Raji (cell line): ENCODE measurements around the gene PLIN3.

ENCODE experiments used
- POLR2A ChIP-seq: IDR thresholded peaks from 2 replicates; pipeline ENCODE4 v1.6.1; 2011; ENCODE audit warnings: low read depth, low read length, control low read depth; ENCODE audit not compliant: insufficient read depth

PLIN3 gene

GRCh38 chr19:4817467-4818277 lies 49.8 kb downstream of the PLIN3 start:
- no peak for TF ChIP-seq POLR2A

GRCh38 chr19:4816950-4817278 lies 50.6 kb downstream of the PLIN3 start:
- no peak for TF ChIP-seq POLR2A

DNA sequence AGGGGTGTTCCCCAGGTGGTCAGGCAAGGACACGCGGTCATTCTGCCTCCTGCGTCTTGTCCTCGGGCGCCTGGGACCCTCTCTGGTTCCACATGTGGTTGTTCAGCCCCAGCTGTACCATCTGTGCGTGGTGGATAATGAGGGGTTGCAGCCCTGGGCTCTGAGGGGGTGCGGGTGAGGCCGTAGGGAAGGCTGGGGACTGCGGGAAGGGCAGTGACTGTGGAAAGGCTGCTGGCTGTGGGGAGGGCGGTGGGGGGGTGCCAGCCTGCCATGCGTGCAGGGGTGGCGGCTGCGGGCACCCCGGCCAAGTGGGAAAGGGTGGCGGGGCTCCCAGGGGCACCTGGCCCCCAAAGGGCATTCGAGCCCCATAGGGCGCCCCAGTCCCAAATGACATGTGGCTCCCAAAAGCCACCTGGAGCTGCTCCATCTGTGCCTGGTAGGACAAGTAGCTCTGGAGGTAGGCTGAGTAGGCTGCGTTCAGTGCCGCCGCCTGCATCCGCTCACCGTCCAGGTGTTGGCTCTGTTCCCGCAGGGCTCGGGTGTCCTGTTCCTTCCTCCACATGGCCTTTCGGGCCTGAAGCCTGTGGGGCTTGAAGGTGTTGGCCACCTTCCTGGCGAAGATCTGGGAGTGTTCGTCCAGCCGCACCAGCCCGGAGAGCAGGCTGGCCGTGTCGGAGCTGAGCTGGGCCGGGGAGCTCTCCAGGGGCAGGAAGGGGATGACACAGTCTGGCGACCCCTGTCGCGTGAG lies 51.1 kb downstream of the PLIN3 start:
- TF ChIP-seq POLR2A: no peak

DNA sequence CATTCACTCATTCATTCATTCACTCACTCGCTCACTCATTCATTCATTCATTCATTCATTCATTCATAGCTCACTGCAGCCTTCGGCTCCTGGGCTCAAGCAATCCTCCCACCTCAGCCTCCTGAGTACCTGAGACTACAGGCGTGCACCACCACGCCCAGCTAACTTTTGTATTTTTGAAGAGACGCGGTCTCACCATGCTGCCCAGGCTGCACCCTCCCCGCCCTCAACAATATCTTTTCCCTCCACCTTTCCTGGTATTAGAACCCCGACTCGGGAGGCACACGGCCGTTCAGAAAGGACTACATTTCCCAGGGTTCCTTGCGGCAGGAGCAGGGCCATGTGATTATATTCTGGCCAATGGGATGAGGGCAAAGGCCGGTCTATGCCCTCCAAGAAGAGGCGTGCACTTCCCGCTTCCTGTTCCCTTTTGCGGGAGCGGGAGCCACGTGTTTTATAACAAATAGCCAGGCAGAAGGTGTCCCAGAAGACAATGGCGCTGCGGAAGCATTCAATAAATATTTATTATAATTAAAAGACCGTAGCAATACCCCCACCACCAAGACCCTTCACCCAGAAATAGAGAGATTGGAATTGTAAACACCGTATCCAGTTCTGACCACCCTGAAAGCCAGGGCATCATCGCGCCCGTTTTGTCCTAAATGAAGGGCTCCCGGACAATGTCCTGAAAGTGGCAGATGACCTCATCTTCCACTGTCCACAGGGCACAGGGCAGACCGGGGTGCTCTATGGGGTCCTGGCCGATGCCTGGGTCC lies 51.9 kb downstream of the PLIN3 start:
- TF ChIP-seq POLR2A: 0 out of 2 replicates have a peak, but pooled peaks have one; percentile 9

DNA sequence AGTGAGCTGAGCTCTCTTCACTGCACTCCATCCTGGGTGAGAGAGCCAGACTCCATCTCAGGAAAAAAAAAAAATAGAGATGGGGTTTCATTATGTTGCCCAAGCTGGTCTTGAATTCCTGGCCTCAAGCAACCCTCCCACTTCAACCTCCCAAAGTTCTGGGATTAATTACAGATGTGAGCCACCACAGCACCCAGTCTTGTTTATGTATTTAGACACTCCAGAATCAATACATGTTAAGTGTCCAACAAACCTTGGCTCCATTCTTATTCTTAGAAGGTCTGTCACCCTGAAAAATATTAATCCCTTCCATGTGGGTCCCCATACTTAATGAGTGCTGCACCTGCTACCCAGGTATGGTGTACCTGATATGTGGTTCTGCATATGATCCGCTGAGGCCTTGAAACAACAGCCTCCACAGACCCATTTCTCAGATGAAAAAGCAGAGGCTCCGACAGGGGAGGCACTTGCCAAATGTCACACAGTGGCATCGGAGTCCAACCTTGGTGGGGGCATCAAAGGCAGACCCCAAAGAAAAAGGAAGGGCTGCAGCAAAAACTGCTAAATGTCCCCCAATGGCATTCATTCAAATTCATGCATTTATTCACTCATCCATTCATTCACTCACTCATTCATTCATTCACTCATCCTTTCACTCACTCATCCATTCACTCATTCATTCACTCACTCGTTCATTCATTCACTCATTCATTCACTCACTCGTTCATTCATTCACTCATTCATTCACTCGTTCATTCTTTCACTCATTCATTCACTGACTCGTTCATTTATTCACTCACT lies 52.6 kb downstream of the PLIN3 start:
- no peak for TF ChIP-seq POLR2A

DNA sequence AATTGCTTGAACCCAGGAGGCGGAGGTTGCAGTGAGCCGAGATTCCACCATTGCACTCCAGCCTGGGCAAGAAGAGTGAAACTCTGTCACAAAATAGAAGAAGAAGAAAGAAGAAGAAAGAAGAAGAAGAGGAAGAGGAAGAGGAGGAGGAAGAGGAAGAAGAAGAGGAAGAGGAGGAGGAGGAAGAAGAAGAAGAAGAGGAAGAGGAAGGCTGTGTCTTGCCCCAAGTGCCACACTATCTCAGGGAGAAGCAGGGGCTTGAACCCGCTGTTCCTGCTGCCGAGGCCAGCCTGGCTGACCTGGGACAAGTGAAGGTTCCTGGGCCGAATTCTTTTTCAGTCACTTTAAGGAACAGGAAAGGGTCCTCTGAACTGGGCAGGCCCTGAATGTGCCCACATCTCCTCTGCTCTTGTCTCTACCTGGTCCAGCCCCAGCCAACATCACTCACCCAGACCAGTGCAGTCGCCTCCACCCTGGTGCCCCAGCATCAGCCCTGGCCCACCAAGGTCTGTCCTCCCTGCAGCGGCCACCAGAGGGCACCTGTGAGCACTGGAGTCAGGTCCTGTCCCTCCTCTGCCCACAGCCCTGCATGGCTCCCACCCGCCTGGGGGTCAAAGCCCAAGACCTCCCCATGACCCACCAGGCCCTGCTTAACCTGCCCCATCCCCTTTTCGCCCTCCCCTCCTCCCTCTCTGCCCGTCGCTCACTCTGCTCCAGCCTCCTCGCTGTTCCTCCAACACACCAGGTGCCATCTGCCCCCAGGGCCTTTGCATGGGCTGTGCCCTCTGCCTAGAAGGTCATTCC lies 55.9 kb downstream of the PLIN3 start:
- TF ChIP-seq POLR2A: no peak

DNA sequence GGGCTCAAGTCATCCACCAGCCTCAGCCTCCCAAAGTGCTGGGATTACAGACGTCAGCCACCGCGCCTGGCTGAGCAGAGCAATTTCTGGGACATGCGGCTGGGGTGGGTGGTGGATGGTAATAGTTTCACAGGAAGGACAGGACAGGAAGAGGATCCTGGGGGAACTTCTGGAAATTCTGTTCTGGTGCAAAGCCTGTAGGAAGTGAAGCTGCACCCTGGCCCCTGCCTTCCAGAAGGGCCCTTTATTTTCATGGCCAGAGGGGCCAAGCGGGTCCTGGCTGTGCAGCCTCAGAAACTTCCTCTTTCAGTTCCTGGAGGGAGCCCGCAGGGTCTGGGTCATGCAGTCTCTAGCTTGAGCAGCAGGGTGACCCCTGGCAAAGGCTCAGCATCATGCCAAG lies 60.3 kb downstream of the PLIN3 start:
- TF ChIP-seq POLR2A: no peak

- no peak for TF ChIP-seq POLR2A
Observed at GRCh38 chr19:4806384-4806783, 61.1 kb downstream of the PLIN3 start.

- TF ChIP-seq POLR2A: no peak
Observed at GRCh38 chr19:4803736-4804695, 63.5 kb downstream of the PLIN3 start.

DNA sequence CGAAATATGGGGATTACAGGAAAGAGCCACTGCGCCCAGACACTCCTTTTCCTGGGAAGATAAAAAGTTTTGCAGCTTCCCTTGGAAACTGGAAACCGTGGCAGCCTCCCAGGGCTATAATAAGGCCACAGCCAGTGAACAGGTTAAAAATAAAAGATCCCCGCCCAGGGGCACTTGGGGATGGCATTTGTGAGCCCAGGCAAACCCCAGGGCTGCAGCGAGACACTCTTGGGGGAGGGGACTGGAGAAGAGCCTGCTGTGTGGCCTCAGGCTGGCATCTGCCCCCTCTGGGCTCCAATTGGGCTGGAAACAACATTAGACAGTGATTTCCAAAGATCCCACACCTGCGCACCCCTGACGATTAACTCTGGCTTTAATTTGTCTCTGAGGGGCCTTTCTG lies 64.8 kb downstream of the PLIN3 start:
- TF ChIP-seq POLR2A: no peak

DNA sequence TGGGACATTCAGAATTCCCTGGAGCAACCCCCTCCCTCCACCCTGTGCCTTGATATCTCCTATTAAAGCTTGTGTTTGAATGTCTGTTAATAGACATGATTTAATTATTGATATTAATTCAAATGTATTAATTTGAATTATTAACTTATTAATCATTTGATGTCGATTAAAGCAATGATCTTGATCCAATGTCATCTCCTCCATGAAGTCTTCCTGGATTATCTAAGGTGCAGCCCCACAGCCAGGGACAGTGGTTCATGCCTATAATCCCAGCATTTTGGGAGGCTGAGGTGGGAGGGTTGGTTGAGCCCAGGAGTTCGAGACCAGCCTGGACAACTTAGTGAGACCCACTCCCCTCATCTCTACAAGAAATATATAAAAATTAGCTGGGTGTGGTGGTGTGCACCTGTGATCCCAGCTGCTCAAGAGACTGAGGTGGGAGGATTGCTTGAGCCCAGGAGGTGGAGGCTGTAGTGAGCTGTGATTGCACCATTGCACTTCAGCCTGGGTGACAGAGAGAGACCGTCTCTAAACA lies 66.3 kb downstream of the PLIN3 start:
- no peak for TF ChIP-seq POLR2A

GRCh38 chr19:4800591-4801081 lies 66.8 kb downstream of the PLIN3 start:
- no peak for TF ChIP-seq POLR2A

GRCh38 chr19:4795400-4795799 lies 72.1 kb downstream of the PLIN3 start:
- TF ChIP-seq POLR2A: no peak
